Hematopoietic multipotent progenitor cell treated with erythropoietin and hydrocortisone succinate and interleukin-3 and kit ligand, for 15 days (in vitro differentiated cells): ENCODE results near the gene OST4.

Experiments used
- DNase-seq: peaks from one replicate; pipeline ENCODE4 v3.0.0-alpha.2; 2015; ENCODE audit warnings: low spot score

The OST4 gene

DNA sequence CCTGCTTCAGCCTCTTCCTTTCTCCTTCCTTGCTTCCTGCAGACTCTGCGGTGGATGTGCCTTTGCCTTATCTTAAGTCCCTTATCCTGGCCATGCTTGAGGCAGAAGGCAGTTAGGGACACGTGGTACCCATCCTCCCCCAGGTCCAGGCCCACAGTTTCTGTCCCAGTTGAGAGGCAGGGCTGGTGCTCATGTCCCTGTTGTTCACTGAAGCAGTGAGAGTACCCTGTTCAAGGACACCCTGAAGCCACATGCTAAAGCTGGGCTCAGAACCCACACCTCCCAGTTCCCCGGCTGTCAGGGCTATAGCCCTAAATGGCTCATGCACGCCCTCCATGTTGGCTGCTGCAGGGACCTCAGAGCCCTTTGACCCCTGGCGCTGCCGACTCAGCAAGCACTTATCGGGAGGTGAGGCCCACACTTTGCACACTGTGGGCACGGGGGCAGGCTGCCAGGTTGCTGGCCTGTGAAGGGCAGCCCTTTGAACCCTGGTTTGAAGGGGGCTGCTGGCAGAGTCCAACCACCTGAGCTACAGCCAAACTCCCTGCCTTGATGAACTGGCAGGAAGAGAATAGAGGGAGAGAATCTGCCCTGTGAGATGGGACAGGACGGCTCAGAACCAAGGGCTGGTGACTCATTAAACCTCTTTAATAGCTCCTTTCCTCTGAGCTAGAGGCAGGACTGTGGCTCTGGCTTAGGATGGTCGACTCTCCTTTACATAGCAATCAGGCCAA is 21.4 kb upstream of the OST4 start:
- DNase-seq: no peak

DNA sequence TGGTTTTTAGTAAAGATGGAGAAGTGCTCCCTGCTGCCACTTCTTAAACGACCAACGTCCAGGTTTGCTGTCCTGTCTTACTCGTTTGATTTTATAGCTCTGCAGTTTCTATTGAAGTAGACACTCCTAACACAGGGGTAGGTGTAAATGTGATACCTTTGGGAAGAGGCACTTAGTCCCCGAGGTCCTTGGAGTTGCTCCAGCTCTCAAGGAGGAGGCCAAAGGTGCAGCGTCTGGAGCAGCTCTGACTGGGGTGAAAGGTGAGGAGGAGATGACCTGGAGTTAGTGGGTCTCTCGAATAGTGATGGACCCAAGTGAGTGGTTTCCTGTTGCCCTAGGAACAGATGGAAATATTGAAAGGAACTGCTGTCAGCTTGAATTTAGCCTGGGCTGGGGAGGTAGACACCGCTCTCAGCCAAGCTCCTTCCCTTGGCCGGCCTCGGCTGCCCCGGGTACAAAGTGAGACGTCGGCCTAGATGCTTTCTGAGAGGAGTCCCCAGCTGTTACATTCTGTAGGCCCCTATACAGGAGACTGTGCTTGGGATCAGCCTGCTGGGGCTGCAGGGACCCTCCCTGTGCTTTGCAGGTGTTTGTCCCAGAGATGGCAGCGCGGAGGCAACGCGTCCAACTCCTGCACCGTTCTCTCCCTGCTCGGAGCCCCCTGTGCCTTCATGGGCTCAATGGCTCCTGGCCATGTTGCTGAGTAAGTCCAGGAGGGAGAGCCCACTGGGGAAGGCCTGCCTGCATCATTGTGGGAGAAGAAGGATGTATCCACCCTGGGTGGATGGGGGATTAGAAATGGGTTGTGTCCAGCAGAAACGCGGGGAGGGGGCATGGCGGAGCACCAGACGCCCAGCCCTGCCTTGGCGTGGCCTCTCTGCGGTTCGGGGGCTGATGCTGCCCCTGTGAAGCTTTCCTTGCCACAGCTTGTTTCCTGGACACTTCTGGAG is 20.6 kb upstream of the OST4 start:
- DNase-seq: no peak

DNA sequence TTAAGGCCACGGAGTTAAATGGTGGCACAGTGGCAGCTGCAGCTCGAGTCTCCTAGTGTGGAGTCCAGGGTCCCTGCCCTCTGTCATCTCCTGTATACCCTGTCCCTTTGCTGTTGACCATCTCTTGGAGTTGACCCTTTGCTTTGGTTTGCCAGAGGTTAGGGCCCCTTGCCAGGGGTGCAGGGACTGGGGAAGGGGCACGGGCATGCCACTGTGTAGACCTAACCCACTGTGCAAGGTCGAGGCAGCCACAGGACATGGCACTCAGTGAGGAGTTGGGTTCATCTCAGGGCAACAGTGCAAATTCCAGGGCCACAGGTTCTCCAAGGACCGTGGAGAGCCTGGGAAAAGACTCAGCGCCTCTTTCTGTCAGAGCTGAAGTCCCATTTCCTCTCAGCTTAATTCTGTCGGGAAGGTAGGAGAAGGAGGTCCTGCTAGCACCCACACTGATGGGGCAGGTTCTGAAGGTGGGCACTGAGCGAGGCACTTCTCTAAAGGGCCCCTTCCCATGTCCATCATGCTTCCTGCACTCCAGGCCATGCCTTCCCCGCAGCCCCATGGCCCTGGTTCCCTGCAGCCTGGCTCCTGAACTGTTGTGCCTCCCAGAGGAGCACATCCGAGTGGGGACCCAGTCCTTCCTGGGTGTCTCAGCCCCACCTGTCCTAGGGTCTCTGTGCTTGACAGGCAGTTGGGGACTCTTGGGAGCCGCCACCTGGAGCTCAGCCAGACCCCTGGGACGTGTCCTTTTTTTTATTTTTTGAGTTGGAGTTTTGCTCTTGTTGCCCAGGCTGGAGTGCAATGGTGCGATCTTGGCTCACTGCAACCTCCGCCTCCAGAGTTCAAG is 17.9 kb upstream of the OST4 start:
- no peak for DNase-seq

DNA sequence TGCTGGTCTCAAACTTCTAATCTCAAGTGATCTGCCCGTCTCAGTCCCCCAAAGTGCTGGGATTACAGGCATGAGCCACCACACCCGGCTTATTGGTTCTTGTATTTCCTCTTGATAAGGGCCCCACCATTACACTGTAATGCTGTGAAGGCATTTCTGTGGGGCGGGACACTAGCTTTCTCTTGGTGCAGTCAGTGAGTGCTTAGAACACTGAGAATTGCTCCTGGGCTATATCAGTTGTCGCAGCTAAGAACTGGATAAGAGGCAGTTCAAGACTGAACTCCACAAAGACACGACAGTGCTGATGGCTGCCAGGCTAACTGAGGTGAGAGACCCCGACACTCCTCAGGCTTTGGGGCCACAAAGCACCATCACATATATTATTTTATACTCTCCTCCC is 17.2 kb upstream of the OST4 start:
- no peak for DNase-seq

DNA sequence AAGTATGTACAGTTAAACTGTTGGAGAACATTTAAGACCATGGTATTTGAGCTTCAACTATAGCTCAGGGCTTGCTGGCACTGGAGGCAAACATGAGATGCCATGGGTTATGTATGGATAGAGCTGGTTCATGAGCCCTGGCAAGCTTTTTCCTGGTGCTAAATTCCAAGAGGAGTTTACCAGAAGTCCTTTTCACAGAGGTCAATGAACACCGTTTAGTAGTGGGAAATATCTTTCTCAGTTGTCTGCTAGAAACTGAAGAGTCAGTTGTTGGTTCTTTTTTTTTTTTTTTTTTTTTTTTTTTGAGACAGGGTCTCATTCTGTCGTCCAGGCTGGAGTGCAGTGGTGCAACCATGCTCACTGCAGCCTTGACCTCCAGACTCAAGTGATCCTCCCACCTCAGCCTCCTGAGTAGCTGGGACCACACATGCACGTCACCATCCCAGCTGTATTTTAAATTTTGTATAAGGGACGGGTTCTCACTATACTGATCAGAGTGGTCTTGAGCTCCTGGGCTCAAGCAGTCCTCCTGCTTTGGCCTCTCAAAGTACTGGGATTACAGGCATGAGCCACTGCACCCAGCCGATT is 16.5 kb upstream of the OST4 start:
- no peak for DNase-seq

DNA sequence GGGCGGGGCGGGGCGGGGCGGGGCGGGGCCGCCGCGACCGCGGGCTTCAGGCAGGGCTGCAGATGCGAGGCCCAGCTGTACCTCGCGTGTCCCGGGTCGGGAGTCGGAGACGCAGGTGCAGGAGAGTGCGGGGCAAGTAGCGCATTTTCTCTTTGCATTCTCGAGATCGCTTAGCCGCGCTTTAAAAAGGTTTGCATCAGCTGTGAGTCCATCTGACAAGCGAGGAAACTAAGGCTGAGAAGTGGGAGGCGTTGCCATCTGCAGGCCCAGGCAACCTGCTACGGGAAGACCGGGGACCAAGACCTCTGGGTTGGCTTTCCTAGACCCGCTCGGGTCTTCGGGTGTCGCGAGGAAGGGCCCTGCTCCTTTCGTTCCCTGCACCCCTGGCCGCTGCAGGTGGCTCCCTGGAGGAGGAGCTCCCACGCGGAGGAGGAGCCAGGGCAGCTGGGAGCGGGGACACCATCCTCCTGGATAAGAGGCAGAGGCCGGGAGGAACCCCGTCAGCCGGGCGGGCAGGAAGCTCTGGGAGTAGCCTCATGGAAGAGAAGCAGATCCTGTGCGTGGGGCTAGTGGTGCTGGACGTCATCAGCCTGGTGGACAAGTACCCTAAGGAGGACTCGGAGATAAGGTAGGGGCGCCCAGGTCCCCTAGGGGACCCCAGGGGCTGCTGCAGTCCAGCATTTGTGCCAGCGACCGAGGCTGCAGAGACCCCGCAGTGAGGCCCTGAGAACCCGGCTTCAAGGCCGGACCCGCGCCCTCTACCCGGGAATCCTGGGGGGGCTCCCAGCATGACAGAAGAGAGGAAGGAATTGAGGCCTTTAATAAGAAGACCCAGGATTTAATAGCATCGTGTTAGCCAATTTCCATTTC is 15.5 kb upstream of the OST4 start, which contains the start of gene KHK:
TSS of gene KHK (plus strand) at position 49 of the 870 bp plus-strand sequence. CDS start at position 537, 488 bp downstream.
- no peak for DNase-seq

DNA sequence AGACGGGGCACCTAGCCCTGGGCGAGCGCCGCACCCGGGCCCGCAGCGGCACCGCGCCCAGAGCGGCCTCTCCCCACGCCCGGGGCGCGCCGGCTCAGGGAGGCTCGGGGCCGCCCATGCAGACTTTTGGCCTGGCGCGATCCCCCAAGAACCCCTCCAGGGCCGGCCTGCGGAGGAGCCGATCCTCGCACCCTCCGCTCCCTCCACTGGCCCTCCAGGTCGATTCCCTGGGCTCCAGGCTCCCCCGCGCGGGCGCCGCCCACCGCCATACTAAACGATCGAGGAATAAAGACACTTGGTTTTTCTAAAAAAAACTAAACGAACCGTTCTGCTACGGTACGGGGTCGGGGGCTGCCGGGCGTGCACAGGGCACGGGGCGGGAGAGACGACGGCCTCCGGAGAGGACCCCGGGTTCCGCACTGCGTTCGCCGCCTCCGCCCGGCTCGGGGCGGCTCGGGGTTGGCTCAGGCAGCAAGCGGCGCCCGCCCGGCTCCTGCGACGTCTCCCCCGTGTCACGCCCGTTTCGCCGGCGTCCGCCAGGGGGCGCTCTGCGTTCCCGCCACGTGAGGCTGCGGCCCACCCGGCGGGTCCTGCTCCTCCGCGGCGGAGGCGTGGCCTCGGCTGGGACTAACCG is 14.8 kb upstream of the OST4 start:
- peak; percentile 92 for DNase-seq

DNA sequence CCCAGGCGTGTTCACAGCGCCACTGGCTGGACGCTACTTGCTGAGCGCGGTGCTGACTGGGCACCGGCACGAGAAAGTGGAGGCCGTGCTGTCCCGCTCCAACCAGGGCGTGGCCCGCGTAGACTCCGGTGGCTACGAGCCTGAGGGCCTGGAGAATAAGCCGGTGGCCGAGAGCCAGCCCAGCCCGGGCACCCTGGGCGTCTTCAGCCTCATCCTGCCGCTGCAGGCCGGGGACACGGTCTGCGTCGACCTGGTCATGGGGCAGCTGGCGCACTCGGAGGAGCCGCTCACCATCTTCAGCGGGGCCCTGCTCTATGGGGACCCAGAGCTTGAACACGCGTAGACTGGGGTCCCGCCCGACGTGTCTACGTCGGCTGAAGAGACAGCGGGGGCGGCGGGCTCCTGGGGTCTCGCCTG is 14.2 kb upstream of the OST4 start:
- peak; percentile 53 for DNase-seq

DNA sequence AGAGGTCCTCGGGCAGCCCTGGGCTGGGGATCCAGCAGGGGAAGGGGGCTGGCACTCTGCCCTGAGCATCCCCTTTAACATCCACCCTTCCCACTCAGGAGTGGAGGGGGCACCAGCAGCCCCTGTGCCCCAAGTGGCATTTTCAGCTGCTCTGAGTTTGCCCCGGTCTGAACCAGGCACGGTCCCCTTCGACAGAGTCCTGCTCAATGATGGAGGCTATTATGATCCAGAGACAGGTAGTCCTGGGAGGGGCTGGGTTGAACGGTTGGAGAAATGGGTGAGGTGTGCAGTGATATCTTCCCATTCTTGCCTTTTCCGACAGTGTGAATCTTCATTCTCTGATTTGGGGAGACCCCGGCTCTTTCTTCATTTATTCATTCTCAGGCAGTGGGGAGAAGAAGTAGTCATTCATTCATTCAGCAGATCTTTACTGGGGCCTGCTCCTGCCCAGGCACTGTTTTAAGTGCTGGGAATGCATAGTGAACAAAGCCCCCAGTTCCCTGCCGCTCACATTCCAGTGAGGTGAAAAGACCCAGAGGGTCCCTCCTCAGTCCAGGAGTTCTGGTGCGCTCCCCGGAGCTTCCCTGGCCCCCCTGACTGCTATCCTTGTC is 13.7 kb upstream of the OST4 start:
- no peak for DNase-seq

DNA sequence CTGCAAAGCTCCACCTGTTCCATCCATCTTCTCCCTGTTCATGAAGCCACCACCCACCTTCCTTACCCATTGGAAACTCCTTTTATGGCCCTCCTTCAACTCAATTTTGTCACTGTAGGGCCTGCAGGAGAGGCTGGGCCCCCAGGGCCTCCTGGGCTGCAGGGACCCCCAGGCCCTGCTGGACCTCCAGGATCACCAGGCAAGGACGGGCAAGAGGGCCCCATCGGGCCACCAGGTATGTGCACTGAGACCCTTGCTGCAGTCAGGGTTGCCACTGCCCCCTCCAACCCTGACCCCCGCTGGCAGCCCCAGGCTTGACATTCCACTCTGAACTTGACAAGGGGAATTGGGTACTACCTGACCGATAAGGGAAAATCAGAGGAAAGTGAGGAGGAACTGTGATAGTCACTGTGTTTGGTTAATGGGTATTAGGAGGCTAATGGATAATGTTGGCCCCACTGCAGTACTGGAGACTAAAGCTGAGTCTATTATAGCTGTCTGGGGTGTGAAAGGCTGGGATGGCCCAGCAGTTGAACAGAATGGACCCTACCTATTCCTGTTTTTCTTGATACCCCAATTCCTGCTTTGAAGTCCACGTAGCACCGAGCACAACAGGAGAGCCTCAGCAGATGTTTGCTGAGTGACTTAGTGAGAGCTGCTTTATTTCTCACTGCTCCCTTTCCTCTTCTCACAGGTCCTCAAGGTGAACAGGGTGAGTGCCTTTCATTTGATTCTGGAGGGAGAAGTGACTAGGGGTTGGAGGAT is 13.0 kb upstream of the OST4 start:
- DNase-seq: no peak

DNA sequence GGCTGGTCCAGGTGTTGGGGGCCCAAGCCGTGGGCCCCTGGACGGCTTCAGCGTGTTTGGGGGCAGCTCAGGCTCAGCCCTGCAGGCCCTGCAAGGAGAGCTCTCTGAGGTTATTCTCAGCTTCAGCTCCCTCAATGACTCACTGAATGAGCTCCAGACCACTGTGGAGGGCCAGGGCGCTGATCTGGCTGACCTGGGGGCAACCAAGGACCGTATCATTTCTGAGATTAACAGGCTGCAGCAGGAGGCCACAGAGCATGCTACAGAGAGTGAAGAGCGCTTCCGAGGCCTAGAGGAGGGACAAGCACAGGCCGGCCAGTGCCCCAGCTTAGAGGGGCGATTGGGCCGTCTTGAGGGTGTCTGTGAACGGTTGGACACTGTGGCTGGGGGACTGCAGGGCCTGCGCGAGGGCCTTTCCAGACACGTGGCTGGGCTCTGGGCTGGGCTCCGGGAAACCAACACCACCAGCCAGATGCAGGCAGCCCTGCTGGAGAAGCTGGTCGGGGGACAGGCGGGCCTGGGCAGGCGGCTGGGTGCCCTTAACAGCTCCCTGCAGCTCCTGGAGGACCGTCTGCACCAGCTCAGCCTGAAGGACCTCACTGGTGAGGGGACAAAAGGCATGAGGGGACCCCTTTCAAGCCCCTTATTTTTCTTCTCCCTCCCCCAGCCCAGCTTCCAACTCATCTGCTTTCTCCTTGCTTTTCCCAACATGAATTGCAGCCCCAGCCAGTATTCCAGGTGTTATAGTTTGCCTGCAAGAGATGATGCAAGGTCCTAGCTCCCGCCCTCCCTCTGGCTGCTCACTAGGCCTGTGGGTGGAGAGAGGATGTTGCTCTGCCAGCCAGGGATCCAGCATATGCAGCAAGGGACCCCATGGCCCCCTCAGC is 12.2 kb upstream of the OST4 start:
- no peak for DNase-seq

DNA sequence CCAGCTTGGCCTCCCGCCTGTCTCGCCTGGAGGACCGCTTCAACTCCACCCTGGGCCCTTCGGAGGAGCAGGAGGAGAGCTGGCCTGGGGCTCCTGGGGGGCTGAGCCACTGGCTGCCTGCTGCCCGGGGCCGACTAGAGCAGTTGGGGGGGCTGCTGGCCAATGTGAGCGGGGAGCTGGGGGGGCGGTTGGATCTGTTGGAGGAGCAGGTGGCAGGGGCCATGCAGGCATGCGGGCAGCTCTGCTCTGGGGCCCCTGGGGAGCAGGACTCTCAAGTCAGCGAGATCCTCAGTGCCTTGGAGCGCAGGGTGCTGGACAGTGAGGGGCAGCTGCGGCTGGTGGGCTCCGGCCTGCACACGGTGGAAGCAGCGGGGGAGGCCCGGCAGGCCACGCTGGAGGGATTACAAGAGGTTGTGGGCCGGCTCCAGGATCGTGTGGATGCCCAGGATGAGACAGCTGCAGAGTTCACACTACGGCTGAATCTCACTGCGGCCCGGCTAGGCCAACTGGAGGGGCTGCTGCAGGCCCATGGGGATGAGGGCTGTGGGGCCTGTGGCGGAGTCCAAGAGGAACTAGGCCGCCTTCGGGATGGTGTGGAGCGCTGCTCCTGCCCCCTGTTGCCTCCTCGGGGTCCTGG is 11.4 kb upstream of the OST4 start:
- DNase-seq: no peak

DNA sequence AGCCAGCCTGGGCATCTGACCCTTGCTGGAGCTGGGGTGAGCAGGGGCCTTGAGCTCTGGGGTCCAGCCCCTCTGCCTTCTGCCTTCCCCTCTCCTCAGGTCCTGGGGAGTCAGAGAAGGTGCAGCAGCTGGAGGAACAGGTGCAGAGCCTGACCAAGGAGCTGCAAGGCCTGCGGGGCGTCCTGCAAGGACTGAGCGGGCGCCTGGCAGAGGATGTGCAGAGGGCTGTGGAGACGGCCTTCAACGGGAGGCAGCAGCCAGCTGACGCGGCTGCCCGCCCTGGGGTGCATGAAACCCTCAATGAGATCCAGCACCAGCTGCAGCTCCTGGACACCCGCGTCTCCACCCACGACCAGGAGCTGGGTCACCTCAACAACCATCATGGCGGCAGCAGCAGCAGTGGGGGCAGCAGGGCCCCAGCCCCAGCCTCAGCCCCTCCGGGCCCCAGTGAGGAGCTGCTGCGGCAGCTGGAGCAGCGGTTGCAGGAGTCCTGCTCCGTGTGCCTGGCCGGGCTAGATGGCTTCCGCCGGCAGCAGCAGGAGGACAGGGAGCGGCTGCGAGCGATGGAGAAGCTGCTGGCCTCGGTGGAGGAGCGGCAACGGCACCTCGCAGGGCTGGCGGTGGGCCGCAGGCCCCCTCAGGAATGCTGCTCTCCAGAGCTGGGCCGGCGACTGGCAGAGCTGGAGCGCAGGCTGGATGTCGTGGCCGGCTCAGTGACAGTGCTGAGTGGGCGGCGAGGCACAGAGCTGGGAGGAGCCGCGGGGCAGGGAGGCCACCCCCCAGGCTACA is 10.7 kb upstream of the OST4 start:
- no peak for DNase-seq

DNA sequence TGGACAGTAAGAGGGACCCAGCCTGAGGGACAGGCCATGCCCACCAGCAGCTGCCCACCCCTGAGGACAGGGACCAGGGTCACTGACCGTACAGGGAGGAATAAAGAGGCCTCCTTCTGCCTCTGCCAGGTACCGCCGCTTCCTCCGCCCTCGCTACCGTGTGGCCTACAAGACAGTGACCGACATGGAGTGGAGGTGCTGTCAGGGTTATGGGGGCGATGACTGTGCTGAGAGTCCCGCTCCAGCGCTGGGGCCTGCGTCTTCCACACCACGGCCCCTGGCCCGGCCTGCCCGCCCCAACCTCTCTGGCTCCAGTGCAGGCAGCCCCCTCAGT is 9.1 kb upstream of the OST4 start:
- no peak for DNase-seq

DNA sequence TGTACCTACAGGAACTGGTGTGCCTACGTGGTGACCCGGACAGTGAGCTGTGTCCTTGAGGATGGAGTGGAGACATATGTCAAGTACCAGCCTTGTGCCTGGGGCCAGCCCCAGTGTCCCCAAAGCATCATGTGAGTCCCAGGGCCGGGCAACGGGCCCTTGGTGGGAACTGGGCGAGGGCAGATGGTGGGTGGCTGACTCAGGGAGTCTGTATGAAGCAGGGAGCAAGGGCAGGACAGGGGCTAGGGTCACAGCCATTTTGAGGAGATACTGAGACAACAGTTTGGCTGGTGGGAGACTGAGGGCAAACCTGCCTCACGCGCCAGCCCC is 8.7 kb upstream of the OST4 start:
- DNase-seq: no peak

DNA sequence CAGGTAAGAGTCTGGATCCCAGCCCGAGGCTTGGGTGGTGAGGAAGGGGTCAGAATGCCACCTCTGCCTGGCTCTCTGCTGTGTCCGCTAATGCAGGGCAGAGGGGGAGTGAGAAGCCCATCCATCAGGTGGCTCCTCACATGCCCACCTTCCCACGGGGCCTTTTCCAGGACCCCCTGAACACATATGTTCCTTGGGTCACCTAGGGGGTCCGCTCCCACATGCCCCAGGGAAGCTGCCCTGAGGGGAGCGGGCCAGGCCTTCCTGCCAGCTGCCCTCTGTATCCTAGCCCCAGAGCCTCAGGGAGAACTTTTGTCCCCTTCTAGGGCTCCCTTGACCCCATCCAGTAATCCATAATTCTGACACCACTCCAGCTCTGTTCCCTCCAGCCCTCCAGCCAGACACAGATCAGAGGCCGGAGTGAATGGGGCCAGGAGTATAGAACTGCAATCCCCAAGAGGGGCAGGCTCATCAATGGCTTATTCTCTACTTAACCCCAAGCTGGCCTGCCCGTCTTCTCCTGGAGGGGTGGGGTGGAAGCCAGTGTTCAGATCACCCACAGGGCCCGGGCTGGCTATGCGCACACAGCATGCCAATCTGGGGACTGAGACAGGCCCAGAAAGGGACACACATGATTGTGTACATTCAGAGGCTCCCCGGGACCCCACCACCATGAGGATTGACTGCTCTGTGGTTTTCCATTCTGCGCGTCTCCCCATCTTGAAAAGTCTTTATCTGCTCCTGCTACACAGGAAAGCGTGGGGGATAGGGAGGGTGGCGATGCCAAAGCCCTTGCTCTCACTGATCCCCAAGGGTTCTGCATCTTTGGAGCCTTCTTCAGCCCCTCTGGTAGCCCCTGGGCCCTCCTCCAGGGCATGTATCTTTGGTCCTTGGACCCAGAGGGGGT is 8.0 kb upstream of the OST4 start:
- no peak for DNase-seq
